Liver (tissue), 9 donors: ENCODE results near the gene KRTAP10-7. TPM values are rescaled to one million over a fixed set of nuclear protein-coding genes. Genes with fewer than 3 reads are reported as not detected.

Experiments used
- DNase-seq: peaks from one replicate; pipeline ENCODE4 v3.0.0-alpha.2; 2017; ENCODE audit warnings: low spot score
- H3K27ac ChIP-seq, 2 donors: one replicate each; pipeline ENCODE4 v1.7.0; 2013; ENCODE audit warnings: inconsistent platforms in 2 of 2, low read length in 2 of 2, control low read depth in 1 of 2, low read depth in 1 of 2, mild to moderate bottlenecking in 1 of 2
- H3K27me3 ChIP-seq, 4 donors: one replicate each; pipeline versions ENCODE4 v1.6.1 to v1.7.0; 2013; ENCODE audit warnings: low read length in 3 of 4, inconsistent platforms in 1 of 4, mild to moderate bottlenecking in 1 of 4, moderate library complexity in 1 of 4; ENCODE audit not compliant: control insufficient read depth in 4 of 4, insufficient read depth in 4 of 4
- H3K36me3 ChIP-seq, 4 donors: one replicate each; pipeline versions ENCODE4 v1.6.1 to v1.7.0; 2013; ENCODE audit warnings: low read length in 3 of 4, mild to moderate bottlenecking in 3 of 4, low read depth in 1 of 4, moderate library complexity in 1 of 4; ENCODE audit not compliant: control insufficient read depth in 4 of 4, insufficient read depth in 3 of 4
- H3K4me1 ChIP-seq, 4 donors: one replicate each; pipeline versions ENCODE4 v1.6.1 to v1.7.0; 2013; ENCODE audit warnings: low read length in 3 of 4, mild to moderate bottlenecking in 3 of 4, moderate library complexity in 1 of 4; ENCODE audit not compliant: control insufficient read depth in 4 of 4, insufficient read depth in 4 of 4
- H3K4me3 ChIP-seq, 3 donors: one replicate each; pipeline versions ENCODE4 v1.6.1 to v1.7.0; 2013; ENCODE audit warnings: low read length in 3 of 3, control low read depth in 1 of 3, low read depth in 1 of 3, mild to moderate bottlenecking in 1 of 3
- H3K9ac ChIP-seq, 2 donors: one replicate each; pipeline ENCODE4 v1.7.0; 2013; ENCODE audit warnings: low read length in 2 of 2, mild to moderate bottlenecking in 2 of 2, moderate library complexity in 2 of 2, control low read depth in 1 of 2, low read depth in 1 of 2
- H3K9me3 ChIP-seq, 4 donors: one replicate each; pipeline versions ENCODE4 v1.6.1 to v1.7.0; 2013; ENCODE audit warnings: low read length in 3 of 4; ENCODE audit not compliant: control insufficient read depth in 4 of 4
- ATF3 ChIP-seq: IDR thresholded peaks from 2 replicates; pipeline ENCODE4 v1.6.1; 2016; ENCODE audit warnings: antibody characterized with exemption
- CTCF ChIP-seq: fragments of 150-350 bp; IDR thresholded peaks from 2 replicates; pipeline ENCODE4 v1.5.1; 2017; ENCODE audit warnings: improper control_type of control experiment, low read depth, low read length; ENCODE audit not compliant: missing input control
- EGR1 ChIP-seq, 2 donors: IDR thresholded peaks; 2 replicates each; pipeline ENCODE4 v1.6.1; 2016 to 2018; ENCODE audit warnings: antibody characterized with exemption in 2 of 2, low read depth in 2 of 2
- FOXA1 ChIP-seq: IDR thresholded peaks from 2 replicates; pipeline ENCODE4 v1.6.1; 2016; ENCODE audit warnings: antibody characterized with exemption
- FOXA2 ChIP-seq: IDR thresholded peaks from 2 replicates; pipeline ENCODE4 v1.6.1; 2016; ENCODE audit warnings: antibody characterized with exemption
- HNF4A ChIP-seq, 2 donors: conservative IDR thresholded peaks; 2 replicates each; pipeline ENCODE4 v1.6.1; 2016; ENCODE audit warnings: antibody characterized with exemption in 2 of 2, mild to moderate bottlenecking in 2 of 2
- JUND ChIP-seq, 2 donors: IDR thresholded peaks; 2 replicates each; pipeline ENCODE4 v1.6.1; 2016; ENCODE audit warnings: antibody characterized with exemption in 2 of 2
- MAX ChIP-seq: IDR thresholded peaks from 2 replicates; pipeline ENCODE4 v1.6.1; 2016; ENCODE audit warnings: antibody characterized with exemption
- NR2F2 ChIP-seq: IDR thresholded peaks from 2 replicates; pipeline ENCODE4 v1.6.1; 2016; ENCODE audit warnings: antibody characterized with exemption
- RAD21 ChIP-seq, 2 donors: IDR thresholded peaks; 2 replicates each; pipeline ENCODE4 v1.6.1; 2016; ENCODE audit warnings: antibody characterized with exemption in 2 of 2, mild to moderate bottlenecking in 2 of 2
- REST ChIP-seq: IDR thresholded peaks from 2 replicates; pipeline ENCODE4 v1.6.1; 2016; ENCODE audit warnings: antibody characterized with exemption, mild to moderate bottlenecking
- RXRA ChIP-seq, 2 donors: IDR thresholded peaks; 2 replicates each; pipeline ENCODE4 v1.6.1; 2017 to 2018; ENCODE audit warnings: antibody characterized with exemption in 2 of 2, mild to moderate bottlenecking in 1 of 2
- SP1 ChIP-seq: IDR thresholded peaks from 2 replicates; pipeline ENCODE4 v1.6.1; 2018; ENCODE audit warnings: antibody characterized with exemption, mild to moderate bottlenecking
- TAF1 ChIP-seq: conservative IDR thresholded peaks from 2 replicates; pipeline ENCODE4 v1.6.1; 2016; ENCODE audit warnings: antibody characterized with exemption, mild to moderate bottlenecking
- ZBTB33 ChIP-seq: IDR thresholded peaks from 2 replicates; pipeline ENCODE4 v1.6.1; 2016; ENCODE audit warnings: antibody characterized with exemption
- WGBS: extraction: QIAGEN DNeasy Blood & Tissue Kit; methylation state at CpG from one replicate; pipeline ENCODE4 v1.1.7; 2013; 5-methylcytosine and 5-hydroxymethylcytosine counted together
- polyA plus RNA-seq, 2 donors: library from polyadenylated mRNA; stranded (reverse) in 1 of 2; unstranded in 1 of 2; fragments of 200-250 nt in 1 of 2; fragments of >200 nt in 1 of 2; fragmentation: Nextera tagmentation in 1 of 2; extraction: Ambion mirVana in 1 of 2; gene quantifications; one replicate each; pipeline versions ENCODE4 v1.2.1 to v1.2.3, GENCODE V29; 2013 to 2015
- total RNA-seq, 2 donors: library from RNA; depleted of rRNA; stranded (reverse); fragments of >200 nt; gene quantifications; one replicate each; pipeline ENCODE4 v1.2.3, GENCODE V29; 2014
- donor health status: healthy.
- donor health status: healthy.
- donor health status: healthy.
- donor health status: healthy.
- donor health status: healthy.

Gene KRTAP10-7
- total and polyA plus RNA-seq, 4 donors: not detected

- Histone ChIP-seq H3K27ac (no peak overlapping the region), H3K9me3 (peaks cover 0 to 3% (median 1%) of the 10 kb centered on the region in 4 donors), H3K27me3 (no peaks in the 10 kb centered on the region), H3K4me1 (no peaks in the 10 kb centered on the region), H3K4me3 (no peak overlapping the region), H3K9ac (no peak overlapping the region), H3K36me3 (no peaks in the 10 kb centered on the region)
- TF ChIP-seq ZBTB33 (no peak), TAF1 (no peak), SP1 (no peak), RAD21 (IDR thresholded peaks at IDR 0.05) (no peak), JUND (IDR thresholded peaks at IDR 0.05) (no peak), NR2F2 (no peak), RXRA (IDR thresholded peaks at IDR 0.05) (no peak), FOXA1 (no peak), CTCF (no peak), MAX (no peak), REST (no peak), EGR1 (IDR thresholded peaks at IDR 0.05; ENCODE audit: low read depth in 2 of 2) (no peak), FOXA2 (no peak), HNF4A (conservative IDR thresholded peaks at IDR 0.05) (no peak)
- DNase-seq: no peak
- 91% methylated on average over 18 of the region's 18 CpGs for WGBS
Measured at GRCh38 chr21:44567481-44568171, 32.8 kb upstream of the KRTAP10-7 start.

GRCh38 chr21:44568261-44568660 lies 32.1 kb upstream of the KRTAP10-7 start:
- Histone ChIP-seq H3K9me3 (peaks cover 0 to 3% (median 1%) of the 10 kb centered on the region in 4 donors), H3K36me3 (no peaks in the 10 kb centered on the region), H3K27me3 (no peaks in the 10 kb centered on the region), H3K4me1 (no peaks in the 10 kb centered on the region), H3K9ac (no peak overlapping the region), H3K27ac (no peak overlapping the region), H3K4me3 (no peak overlapping the region)
- WGBS: 83% methylated on average over 12 of the region's 12 CpGs
- DNase-seq: no peak
- TF ChIP-seq ATF3 (no peak), EGR1 (IDR thresholded peaks at IDR 0.05; ENCODE audit: low read depth in 2 of 2) (no peak), CTCF (no peak), REST (no peak), FOXA2 (no peak), ZBTB33 (no peak), FOXA1 (no peak)
